WTC11 (cell line): ENCODE measurements around the gene GATAD2A.

Source experiments
- ATF6 ChIP-seq: sonication (generic); formaldehyde crosslinking; IDR thresholded peaks from 2 replicates; pipeline ENCODE4 v1.8.1; 2023; ENCODE audit warnings: mild to moderate bottlenecking, missing genetic modification reagents
- CTCF ChIP-seq: fragments of 200-600 bp; IDR thresholded peaks from 2 replicates; pipeline ENCODE4 v1.8.0; 2022; ENCODE audit warnings: antibody characterized with exemption
- EMX1 ChIP-seq: fragments of 250-450 bp; sonication (Bioruptor Pico); IDR thresholded peaks from 2 replicates; pipeline ENCODE4 v1.8.0; 2021; ENCODE audit warnings: mild to moderate bottlenecking
- ESRRA ChIP-seq: sonication (generic); formaldehyde crosslinking; IDR thresholded peaks from 2 replicates; pipeline ENCODE4 v1.8.1; 2022; ENCODE audit warnings: mild to moderate bottlenecking, missing genetic modification reagents, borderline replicate concordance
- IRF1 ChIP-seq: sonication (generic); formaldehyde crosslinking; IDR thresholded peaks from 2 replicates; pipeline ENCODE4 v1.8.0; 2023; ENCODE audit warnings: missing genetic modification reagents
- JAZF1 ChIP-seq: fragments of 250-450 bp; sonication (Bioruptor Pico); IDR thresholded peaks from 2 replicates; pipeline ENCODE4 v1.9.0; 2021; ENCODE audit warnings: moderate library complexity, mild to moderate bottlenecking, inconsistent platforms
- MYBL2 ChIP-seq: sonication (generic); formaldehyde crosslinking; IDR thresholded peaks from 2 replicates; pipeline ENCODE4 v1.8.1; 2023; ENCODE audit warnings: mild to moderate bottlenecking, moderate library complexity, missing genetic modification reagents
- NR2C2 ChIP-seq: sonication (generic); formaldehyde crosslinking; IDR thresholded peaks from 2 replicates; pipeline ENCODE4 v1.8.0; 2022; ENCODE audit warnings: mild to moderate bottlenecking, missing genetic modification reagents
- NR3C1 ChIP-seq: sonication (generic); formaldehyde crosslinking; conservative IDR thresholded peaks from 2 replicates; pipeline ENCODE4 v1.8.1; 2023; ENCODE audit warnings: low read depth, mild to moderate bottlenecking, missing genetic modification reagents
- ZNF232 ChIP-seq: sonication (generic); formaldehyde crosslinking; IDR thresholded peaks from 2 replicates; pipeline ENCODE4 v1.8.0; 2022; ENCODE audit warnings: mild to moderate bottlenecking, missing genetic modification reagents

GRCh38 chr19:19507354-19507753 lies 101.9 kb downstream of the GATAD2A start:
- TF ChIP-seq CTCF (no peak), MYBL2 (CRISPR knock-in tag) (no peak), IRF1 (CRISPR knock-in tag) (no peak), NR3C1 (CRISPR knock-in tag) (no peak), EMX1 (no peak), JAZF1 (CRISPR knock-in tag) (no peak), ZNF232 (no peak), ATF6 (no peak), ESRRA (no peak), NR2C2 (no peak)
